GM19463 (cell line): Measurements from ENCODE around the gene AVPR1B.

Experiments used
- ATAC-seq: cut with Tn5 transposase; IDR thresholded peaks from one replicate; pipeline ENCODE4 v1.9.1; 2021; ENCODE audit warnings: mild to moderate bottlenecking, moderate library complexity; ENCODE audit not compliant: unreplicated experiment

Gene AVPR1B, protein sequence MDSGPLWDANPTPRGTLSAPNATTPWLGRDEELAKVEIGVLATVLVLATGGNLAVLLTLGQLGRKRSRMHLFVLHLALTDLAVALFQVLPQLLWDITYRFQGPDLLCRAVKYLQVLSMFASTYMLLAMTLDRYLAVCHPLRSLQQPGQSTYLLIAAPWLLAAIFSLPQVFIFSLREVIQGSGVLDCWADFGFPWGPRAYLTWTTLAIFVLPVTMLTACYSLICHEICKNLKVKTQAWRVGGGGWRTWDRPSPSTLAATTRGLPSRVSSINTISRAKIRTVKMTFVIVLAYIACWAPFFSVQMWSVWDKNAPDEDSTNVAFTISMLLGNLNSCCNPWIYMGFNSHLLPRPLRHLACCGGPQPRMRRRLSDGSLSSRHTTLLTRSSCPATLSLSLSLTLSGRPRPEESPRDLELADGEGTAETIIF

DNA sequence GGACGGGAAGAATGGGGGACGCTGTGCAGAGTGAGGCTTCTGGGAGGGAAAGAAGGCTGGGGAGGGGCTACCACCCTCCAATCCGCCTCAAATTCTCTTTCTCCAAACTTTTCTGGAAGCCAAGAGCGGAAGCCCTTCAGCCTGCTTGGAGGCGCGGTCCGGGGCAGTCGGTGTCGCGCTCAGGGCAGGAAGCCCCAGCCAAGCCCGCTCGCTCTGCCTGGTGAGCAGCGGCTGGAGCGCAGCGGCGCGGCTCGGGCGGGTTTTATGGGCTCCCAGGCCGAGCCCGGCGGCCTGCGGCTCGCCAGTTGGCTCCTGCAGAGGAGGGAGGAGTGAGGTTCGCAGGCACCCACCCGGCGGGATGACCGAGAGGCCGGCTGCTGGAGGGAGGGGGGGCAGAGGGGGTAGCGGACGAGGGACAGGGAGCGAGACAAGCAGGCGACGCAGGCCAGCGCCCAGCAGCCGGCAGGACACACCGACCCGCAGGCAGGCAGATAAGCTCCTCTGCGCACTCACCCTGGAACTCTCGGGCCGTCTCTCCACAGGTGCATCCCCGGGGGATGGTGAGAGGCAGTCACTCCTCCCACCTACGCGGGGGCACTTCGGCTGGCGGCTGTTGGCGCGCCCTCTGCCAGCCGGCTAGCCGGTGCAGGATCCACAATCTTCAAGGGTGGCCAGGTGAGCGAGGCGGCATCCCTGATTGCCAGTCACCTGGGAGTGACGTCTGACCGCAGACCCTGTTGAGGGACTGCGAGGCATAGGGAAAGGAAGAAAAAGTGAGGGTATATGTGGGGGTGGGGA lies at the start of gene AVPR1B:
TSS of gene AVPR1B (minus strand) at position 238 of the 798 bp plus-strand sequence. CDS start 498 bp downstream, outside the sequence.
- no peak for ATAC-seq

DNA sequence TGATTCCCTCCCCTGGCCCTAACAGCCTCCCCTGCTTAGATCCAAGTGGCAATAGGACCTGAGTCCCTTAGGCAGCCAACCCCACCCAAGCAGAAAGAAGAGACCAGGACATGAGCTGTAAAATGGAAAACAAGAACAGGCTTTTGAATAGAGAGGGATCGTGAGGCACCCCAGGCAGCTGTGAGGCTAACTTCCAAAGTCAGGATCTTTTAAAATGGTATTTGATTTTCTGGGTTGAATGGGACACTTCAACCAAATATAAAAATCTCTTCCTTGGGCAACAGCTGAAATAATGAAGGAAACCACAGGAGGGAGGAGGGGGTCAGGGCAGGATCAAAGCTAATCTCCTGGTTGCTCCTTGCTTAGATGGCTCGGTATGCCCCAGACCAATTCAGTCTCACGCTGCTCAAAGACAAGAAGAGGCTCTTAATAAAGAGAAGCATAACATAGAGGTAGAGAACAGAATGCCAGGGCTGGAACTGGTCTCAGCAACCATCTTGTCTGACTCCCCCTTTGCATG lies 28.6 kb upstream of the AVPR1B start:
- no peak for ATAC-seq

DNA sequence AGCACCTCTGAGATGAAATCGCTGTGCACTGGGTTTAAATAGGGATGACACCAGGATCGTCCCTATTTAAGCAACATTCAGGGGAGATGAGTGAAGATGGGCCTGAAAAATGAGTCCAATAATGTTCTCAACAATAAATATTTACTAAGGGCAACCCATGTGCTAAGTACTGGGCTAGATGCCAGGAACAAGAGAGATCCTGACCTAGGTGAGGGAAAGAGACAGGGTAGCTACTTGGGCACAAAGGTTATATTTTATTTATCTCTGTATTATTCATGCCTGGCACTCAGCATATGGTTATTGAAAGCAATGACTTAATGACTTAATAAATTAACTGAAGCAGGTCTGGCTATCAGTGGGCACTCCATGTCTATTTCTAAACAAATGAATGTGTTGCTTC lies 27.4 kb upstream of the AVPR1B start:
- ATAC-seq: no peak

DNA sequence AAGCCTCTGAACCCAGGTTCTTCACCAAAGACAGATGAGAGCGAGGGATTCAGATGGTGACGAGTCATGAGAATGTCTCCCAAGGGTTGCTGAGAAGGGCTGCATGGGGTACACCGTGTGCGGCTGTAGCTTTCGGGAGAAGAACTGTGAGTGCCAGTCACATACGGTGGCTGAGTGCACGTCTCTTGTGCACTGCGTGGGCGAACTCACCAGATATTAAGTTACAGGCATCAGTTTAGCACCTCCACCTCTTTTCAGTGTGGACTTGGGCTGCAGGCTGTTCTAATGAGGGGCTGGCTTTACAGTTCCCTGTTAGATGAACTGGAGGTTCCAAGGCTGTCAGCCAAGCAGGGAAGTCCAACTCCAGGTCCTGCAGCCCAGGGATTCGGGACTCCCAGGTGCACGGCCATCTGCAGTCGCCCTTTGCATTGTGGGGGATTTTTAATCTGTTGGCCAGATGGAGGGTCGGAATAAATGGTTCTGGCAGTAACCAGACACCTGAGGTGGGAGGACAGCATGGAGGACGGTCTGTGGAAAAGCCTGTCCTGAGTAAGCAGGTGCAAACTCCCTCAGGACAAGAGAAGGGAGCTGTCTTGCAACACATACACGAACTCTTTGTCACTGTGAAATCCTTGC lies 26.5 kb upstream of the AVPR1B start:
- no peak for ATAC-seq

DNA sequence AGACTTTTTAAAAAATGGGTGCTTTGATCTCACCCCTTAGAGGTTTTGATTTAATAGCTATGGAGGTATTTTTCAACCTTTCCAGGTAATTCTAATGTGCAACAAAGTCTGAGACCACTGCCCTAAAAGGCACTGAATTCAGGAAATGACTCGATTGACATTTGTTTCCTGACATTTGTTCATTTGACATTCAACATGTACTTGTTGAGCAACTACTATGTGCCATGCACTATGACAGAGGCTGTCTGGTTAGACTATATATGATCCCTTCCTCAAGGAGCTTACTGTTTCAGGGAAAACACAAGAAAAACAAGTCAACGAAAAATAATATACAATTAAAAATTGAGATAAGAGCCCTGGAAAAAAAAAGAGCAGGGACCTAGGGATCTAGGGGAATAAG lies 25.6 kb upstream of the AVPR1B start:
- ATAC-seq: no peak

DNA sequence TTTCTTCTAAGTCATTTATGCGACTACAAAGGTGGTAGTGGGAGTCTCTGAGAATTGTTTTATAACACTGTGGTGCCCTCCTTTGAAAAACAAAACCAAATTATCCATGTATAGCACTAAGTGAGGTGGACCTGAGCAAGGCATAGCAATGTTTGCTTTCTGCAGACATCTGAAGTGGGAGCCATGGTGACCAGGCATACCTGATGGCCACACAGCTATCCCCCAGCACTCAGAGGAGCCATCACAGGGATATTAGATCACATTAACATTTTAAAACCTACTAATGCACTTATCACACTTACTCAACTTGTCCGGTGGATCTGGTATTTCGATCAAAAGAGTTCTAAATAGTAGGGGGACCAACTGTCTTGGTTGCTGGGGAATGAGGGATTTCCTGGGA lies 24.8 kb upstream of the AVPR1B start:
- no peak for ATAC-seq

DNA sequence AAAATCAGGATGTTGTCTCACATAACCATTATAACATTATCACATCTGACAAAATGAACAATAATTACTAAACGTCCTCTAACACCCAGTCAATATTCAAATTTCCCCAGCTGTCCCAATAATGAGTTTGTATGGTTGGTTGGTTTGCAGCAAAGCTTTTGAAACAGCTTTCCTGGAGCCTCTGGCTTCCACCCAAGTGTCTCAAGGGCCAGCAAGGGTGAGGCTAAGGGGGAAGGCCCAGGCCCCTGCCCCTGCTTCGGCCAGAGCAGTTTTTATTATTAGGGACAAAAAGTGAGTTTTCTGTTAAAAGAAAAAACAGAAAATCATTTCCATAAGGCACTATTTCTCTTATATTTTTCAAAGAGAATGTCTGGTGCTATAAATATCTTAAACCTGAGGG lies 19.1 kb upstream of the AVPR1B start:
- no peak for ATAC-seq

DNA sequence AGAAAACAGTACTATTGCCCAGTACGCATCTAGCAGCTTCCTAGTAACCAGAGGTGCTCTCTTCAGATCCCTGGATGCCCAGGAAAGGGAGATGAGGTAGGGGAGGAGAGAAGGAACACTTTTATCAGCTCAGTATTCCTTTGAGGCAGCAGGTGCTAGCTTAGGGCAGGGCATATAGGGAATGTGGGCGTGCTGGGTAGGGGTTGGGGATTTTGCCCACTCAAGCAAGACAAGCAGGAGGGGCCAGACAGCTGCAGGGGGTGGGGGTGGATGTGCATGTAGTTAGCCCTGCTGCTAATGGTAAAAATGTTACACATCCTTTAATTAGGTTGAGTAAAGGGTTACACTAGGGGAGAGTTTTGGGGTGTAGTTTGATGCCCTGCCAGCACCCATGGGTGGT lies 18.1 kb upstream of the AVPR1B start:
- no peak for ATAC-seq

DNA sequence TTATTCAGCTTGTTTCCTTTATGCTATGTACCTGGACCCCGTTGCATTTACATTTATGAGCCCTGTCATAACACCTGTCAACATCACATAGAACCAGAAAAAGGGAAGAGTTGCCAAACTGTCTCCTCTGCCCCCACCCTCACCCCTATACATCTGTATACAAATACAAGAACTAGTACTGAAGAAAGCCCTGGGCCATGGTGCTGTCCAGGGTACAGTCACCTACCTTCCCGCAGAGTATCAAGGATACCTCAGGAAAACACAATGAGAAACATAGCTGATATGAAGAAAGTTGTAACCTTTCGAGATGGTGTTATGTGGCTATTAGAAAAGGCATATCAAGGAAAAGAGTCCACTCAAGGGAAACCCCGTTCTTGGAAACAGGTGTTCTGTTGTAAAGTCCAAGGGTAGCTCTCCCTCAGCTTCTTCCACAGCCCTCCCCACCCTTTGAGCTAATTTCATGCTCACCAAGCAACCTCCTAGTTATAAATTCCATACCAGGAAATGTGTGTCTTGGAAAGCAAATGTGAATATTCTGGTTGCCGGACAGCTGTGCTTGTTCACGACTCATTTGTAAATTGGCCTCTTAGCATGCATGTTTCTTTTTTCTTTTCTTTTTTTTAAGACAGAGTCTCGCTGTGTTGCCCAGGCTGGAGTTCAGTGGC lies 16.7 kb upstream of the AVPR1B start:
- ATAC-seq: no peak

DNA sequence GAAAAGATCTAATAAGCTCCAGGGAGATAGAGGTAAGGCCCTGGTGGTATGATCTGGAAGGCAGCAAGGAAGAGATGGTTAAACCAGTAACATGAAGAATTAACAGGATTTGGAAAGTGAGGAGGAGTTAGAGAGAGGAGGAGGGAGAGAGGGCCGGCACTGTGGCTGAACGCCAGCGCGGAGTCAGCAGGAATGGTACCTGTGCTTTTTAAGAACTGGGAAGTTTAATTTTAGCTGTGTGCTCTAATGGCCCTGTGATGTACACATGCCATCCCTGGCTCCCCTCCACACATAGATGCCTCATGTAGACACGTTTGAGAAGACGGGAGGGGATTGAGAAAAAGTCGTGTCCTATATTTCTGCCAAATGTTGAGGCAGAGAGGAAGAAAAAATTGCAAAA lies 13.8 kb upstream of the AVPR1B start:
- no peak for ATAC-seq

DNA sequence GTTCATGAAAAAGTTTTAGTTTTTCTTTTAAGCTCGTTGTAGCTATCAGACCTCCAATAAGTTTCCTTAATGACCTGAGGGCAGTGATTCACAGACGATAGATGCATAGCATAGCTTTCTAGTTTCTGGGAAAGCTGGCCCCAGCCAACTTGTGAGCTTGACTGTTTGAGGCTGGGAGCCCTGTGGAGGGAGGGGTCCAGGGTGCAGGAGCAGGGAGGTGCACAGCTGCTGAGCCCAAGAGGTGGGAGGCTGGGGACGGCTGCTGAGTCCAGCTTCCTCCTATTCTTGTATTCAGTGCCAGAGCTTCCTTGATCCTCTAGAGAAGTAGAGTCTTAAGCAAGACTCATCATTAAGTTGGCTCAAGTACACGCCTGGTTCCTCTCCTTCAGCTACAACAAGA lies 11.0 kb upstream of the AVPR1B start:
- ATAC-seq: no peak

DNA sequence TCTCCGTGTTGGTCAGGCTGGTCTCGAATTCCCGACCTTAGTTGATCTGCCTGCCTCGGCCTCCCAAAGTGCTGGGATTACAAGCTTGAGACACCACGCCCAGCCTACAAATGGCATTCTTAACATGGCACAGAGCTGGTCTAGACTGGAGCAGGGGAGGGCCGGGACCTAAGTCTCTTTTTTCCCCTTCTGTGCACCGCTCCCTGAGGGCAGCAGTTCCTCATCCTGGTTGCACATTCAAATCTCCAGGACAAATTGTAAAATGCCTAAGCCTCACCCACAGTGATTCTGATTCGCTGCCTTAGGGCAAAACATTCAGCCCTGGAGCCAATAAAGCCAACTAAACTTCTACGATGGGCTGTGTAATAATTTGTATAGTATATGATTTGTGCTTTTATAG lies 10.1 kb upstream of the AVPR1B start:
- no peak for ATAC-seq

DNA sequence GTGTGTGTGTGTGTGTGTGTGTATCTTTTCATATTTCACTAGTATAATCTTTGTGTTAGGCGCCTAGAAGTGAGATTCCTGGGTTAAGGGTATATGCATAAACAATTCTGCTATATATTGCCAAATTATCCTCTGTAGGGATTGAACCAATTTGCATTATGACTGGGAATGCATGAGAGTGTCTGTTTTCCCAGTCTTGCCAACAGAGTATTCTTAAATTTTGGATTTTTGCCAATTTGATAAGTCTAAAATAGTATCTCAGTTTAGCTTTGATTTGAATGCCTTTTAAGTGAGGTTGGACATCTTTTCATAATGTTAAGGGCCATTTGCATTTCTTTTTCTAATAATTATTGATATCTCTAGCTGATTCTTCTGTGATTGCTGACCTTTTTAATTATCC lies 8.2 kb upstream of the AVPR1B start:
- ATAC-seq: no peak

DNA sequence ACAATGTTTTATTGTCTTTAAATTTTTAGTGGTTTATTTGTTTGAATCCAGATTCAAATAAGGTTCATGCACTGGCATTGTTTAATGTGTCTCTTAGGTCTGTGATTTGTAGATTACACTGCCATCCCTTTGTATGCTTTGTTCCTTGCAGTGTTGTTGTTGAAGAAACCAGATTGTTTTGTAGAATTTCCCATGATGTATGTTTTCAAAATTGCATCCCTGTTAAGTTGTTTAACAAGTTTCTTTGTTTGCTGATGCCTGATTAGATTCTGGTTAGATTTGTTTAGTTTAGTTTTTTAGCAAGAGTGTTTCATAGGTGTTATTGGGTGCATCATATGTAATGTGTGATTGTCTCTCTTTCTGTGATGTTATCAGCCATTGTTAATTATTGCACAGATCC lies 5.5 kb upstream of the AVPR1B start:
- no peak for ATAC-seq

DNA sequence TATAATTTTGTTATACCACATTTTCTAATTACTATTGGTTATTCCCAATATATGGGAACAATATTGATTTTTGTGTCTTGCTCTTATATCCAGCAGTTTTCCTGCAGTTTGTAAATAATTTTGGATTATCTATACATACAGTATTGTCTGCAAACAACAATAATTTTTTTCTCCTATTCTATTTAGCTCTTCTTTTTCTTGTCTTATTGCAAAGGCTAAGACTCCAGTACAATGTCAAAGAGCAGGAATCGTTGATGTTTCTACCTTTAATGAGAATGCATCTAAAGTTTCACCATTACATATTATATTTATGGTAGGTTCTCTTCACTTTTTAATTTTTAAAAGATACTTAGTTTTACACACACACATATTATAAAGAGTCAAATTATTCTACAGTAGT lies 4.1 kb upstream of the AVPR1B start:
- no peak for ATAC-seq

DNA sequence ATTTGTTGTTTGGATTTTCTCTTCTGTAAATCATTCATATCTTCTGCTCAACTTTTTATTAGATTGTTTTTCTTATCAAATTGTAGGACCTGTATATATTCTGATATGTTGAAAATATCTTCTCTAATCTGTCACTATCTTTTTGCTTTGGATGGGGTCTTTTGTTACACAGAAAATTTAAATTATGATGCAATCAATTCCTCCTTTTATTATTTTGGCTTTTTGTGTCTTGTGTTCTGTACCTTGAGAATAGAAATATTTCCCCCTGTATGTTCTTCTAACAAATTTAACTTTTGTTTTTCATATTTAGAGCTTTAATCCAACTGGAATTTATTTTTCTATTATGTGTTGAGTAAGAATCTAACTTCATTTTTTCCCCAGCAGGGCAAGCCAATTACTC lies 3.2 kb upstream of the AVPR1B start:
- no peak for ATAC-seq

DNA sequence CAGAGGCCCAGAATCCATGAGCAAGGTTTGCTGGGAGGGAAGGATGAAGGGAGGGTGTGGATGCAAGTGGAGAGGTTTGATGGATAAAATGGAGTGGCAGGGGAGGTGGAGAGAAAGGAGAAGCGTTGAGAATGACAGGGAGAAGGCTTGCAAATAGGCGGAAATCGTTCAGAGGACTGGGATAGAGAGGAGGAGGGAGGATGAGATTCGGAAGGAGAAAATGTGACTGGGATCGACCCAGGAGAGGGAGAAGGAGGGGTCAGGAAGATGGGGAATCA lies 376 bp downstream of the AVPR1B start:
- no peak for ATAC-seq

DNA sequence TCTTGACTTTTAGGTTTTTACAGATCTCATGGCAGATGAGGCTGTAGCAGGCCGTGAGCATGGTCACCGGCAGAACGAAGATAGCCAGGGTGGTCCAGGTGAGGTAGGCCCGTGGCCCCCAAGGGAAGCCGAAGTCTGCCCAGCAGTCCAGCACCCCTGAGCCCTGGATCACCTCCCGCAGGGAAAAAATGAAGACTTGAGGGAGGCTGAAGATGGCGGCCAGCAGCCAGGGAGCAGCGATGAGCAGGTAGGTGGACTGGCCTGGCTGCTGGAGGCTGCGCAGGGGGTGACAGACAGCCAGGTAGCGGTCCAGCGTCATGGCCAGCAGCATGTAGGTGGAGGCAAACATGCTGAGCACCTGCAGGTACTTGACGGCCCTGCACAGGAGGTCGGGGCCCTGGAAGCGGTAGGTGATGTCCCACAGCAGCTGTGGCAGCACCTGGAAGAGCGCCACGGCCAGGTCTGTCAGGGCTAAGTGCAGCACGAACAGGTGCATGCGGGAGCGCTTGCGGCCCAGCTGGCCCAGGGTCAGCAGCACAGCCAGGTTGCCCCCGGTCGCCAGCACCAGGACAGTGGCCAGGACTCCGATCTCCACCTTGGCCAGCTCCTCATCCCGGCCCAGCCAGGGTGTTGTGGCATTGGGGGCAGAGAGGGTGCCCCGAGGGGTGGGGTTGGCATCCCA lies 856 bp downstream of the AVPR1B start:
- ATAC-seq: no peak

DNA sequence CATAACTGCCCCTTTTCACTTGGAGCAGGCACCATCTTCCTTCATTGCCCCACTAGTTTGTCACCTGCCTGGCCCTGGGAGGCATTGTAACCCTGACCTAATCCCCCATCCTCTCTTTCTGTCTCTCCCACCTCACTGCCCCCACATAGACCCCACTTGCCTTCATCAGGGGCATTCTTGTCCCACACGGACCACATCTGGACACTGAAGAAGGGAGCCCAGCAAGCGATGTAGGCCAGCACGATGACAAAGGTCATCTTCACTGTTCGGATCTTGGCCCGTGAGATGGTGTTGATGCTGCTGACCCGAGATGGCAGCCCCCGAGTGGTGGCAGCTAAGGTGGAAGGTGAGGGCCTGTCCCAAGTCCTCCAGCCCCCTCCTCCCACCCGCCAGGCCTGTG lies 1.4 kb downstream of the AVPR1B start:
- ATAC-seq: no peak

DNA sequence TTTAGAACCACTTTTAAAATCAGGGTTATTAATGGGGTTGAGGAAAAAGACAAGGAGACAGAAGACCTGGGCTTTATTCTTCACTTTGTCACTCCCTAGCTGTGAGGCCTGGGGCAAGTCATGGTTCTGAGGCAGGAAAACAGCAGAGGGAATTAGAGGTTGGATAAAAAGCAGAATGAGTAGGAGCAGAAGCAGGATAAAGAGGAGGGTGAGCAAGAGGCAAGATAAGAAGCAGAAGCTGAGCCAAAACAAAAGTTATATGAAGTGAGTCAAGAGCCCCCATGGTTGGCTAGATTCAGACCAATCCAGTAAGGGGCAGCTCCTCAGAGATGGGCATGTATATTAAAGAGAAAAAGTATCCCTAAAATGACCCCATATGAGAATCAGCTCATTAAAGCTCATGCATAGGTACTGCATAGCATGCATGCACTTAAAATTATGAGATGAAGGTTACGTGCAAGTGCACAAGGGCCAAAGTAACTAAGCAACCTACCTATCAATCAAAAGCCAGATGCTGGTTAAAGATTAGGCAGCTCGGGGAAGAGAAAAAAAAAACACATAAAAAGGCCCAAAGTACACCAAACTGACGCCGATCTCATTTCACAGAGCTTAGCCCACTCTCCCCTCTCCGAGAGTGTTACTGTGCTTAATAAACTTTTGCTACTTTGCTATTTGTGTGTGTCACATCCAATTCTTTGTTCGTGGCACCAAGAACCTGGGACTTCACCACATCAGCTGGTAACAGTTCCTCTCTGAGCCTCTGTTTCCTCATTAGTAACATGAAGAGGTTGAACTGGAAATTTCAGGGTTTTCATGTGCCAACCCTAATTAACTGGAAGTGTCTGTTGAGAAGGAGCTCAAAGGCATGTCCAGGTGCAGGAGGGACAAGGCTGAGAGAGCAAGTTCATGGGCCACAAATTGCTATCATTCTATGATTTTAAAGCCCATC lies 2.2 kb downstream of the AVPR1B start:
- ATAC-seq: no peak
